MM.1S (cell line): ENCODE data around the gene LRFN2.

Experiments
- EZH2 ChIP-seq: fragments of 300-600 bp; sonication (generic); optimal IDR thresholded peaks from 2 replicates; pipeline ENCODE3; 2017; ENCODE audit warnings: low read depth, mild to moderate bottlenecking, antibody characterized with exemption, low read length, mixed read lengths
- EZH2phosphoT487 ChIP-seq: fragments of 300-600 bp; sonication (generic); IDR thresholded peaks from 2 replicates; pipeline ENCODE4 v1.6.1; 2018; ENCODE audit warnings: antibody characterized with exemption, low read length
- TF ChIP-seq, protein P1 (sequence below): fragments of 300-600 bp; sonication (generic); IDR thresholded peaks from 2 replicates; pipeline ENCODE4 v1.5.1; 2016; ENCODE audit warnings: antibody characterized with exemption, low read length, mixed read lengths

DNA sequence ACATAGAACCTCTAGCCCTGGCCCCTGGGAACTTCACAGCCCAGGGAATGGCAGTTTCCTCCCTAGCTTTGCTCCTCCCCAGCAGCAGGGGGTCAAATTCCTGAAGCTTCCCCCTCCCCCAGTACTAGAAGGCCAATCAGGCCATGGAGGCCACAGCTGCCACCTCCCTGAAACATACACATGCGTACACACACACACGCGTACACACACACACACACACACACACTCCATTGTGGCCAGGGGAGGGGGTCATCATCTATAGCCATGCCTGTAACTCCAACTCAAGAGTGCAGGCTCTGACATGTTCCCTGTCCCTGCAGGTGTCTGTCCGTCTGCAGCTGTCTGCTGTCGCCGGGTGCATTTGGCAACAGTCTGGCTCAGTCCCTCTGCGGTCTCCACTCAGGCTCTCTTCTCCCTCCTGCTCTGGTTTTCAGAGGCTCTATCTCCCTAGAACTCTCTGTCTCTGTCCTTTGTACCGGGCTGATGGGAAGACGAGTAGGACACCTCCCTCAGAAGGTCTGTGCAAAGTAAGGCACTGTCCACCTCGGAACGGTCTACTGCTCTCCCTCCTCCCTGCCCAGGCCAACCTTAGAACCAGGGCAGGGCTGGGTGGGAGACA, 1.4 kb downstream of the LRFN2 start:
- TF ChIP-seq, protein P1, sequence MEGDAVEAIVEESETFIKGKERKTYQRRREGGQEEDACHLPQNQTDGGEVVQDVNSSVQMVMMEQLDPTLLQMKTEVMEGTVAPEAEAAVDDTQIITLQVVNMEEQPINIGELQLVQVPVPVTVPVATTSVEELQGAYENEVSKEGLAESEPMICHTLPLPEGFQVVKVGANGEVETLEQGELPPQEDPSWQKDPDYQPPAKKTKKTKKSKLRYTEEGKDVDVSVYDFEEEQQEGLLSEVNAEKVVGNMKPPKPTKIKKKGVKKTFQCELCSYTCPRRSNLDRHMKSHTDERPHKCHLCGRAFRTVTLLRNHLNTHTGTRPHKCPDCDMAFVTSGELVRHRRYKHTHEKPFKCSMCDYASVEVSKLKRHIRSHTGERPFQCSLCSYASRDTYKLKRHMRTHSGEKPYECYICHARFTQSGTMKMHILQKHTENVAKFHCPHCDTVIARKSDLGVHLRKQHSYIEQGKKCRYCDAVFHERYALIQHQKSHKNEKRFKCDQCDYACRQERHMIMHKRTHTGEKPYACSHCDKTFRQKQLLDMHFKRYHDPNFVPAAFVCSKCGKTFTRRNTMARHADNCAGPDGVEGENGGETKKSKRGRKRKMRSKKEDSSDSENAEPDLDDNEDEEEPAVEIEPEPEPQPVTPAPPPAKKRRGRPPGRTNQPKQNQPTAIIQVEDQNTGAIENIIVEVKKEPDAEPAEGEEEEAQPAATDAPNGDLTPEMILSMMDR, result no peak
- no peak for TF ChIP-seq EZH2phosphoT487
- TF ChIP-seq EZH2, result no peak
